Liver (tissue), 9 donors: ENCODE measurements around the gene SPINK2. TPM values are rescaled to one million over a fixed set of nuclear protein-coding genes. Genes with fewer than 3 reads are reported as not detected.

Source experiments
- DNase-seq: peaks from one replicate; pipeline ENCODE4 v3.0.0-alpha.2; 2017; ENCODE audit warnings: low spot score
- H3K27ac ChIP-seq, 2 donors: one replicate each; pipeline ENCODE4 v1.7.0; 2013; ENCODE audit warnings: inconsistent platforms in 2 of 2, low read length in 2 of 2, control low read depth in 1 of 2, low read depth in 1 of 2, mild to moderate bottlenecking in 1 of 2
- H3K27me3 ChIP-seq, 4 donors: one replicate each; pipeline versions ENCODE4 v1.6.1 to v1.7.0; 2013; ENCODE audit warnings: low read length in 3 of 4, inconsistent platforms in 1 of 4, mild to moderate bottlenecking in 1 of 4, moderate library complexity in 1 of 4; ENCODE audit not compliant: control insufficient read depth in 4 of 4, insufficient read depth in 4 of 4
- H3K36me3 ChIP-seq, 4 donors: one replicate each; pipeline versions ENCODE4 v1.6.1 to v1.7.0; 2013; ENCODE audit warnings: low read length in 3 of 4, mild to moderate bottlenecking in 3 of 4, low read depth in 1 of 4, moderate library complexity in 1 of 4; ENCODE audit not compliant: control insufficient read depth in 4 of 4, insufficient read depth in 3 of 4
- H3K4me1 ChIP-seq, 4 donors: one replicate each; pipeline versions ENCODE4 v1.6.1 to v1.7.0; 2013; ENCODE audit warnings: low read length in 3 of 4, mild to moderate bottlenecking in 3 of 4, moderate library complexity in 1 of 4; ENCODE audit not compliant: control insufficient read depth in 4 of 4, insufficient read depth in 4 of 4
- H3K4me3 ChIP-seq, 3 donors: one replicate each; pipeline versions ENCODE4 v1.6.1 to v1.7.0; 2013; ENCODE audit warnings: low read length in 3 of 3, control low read depth in 1 of 3, low read depth in 1 of 3, mild to moderate bottlenecking in 1 of 3
- H3K9ac ChIP-seq, 2 donors: one replicate each; pipeline ENCODE4 v1.7.0; 2013; ENCODE audit warnings: low read length in 2 of 2, mild to moderate bottlenecking in 2 of 2, moderate library complexity in 2 of 2, control low read depth in 1 of 2, low read depth in 1 of 2
- H3K9me3 ChIP-seq, 4 donors: one replicate each; pipeline versions ENCODE4 v1.6.1 to v1.7.0; 2013; ENCODE audit warnings: low read length in 3 of 4; ENCODE audit not compliant: control insufficient read depth in 4 of 4
- EGR1 ChIP-seq, 2 donors: IDR thresholded peaks; 2 replicates each; pipeline ENCODE4 v1.6.1; 2016 to 2018; ENCODE audit warnings: antibody characterized with exemption in 2 of 2, low read depth in 2 of 2
- FOXA1 ChIP-seq: IDR thresholded peaks from 2 replicates; pipeline ENCODE4 v1.6.1; 2016; ENCODE audit warnings: antibody characterized with exemption
- FOXA2 ChIP-seq: IDR thresholded peaks from 2 replicates; pipeline ENCODE4 v1.6.1; 2016; ENCODE audit warnings: antibody characterized with exemption
- GABPA ChIP-seq, 2 donors: IDR thresholded peaks in 1 of 2; conservative IDR thresholded peaks in 1 of 2; 2 replicates each; pipeline ENCODE4 v1.6.1; 2016; ENCODE audit warnings: antibody characterized with exemption in 2 of 2, mild to moderate bottlenecking in 1 of 2, moderate library complexity in 1 of 2
- HNF4A ChIP-seq, 2 donors: conservative IDR thresholded peaks; 2 replicates each; pipeline ENCODE4 v1.6.1; 2016; ENCODE audit warnings: antibody characterized with exemption in 2 of 2, mild to moderate bottlenecking in 2 of 2
- JUND ChIP-seq, 2 donors: IDR thresholded peaks; 2 replicates each; pipeline ENCODE4 v1.6.1; 2016; ENCODE audit warnings: antibody characterized with exemption in 2 of 2
- NR2F2 ChIP-seq: IDR thresholded peaks from 2 replicates; pipeline ENCODE4 v1.6.1; 2016; ENCODE audit warnings: antibody characterized with exemption
- RAD21 ChIP-seq, 2 donors: IDR thresholded peaks; 2 replicates each; pipeline ENCODE4 v1.6.1; 2016; ENCODE audit warnings: antibody characterized with exemption in 2 of 2, mild to moderate bottlenecking in 2 of 2
- RXRA ChIP-seq, 2 donors: IDR thresholded peaks; 2 replicates each; pipeline ENCODE4 v1.6.1; 2017 to 2018; ENCODE audit warnings: antibody characterized with exemption in 2 of 2, mild to moderate bottlenecking in 1 of 2
- SP1 ChIP-seq: IDR thresholded peaks from 2 replicates; pipeline ENCODE4 v1.6.1; 2018; ENCODE audit warnings: antibody characterized with exemption, mild to moderate bottlenecking
- TAF1 ChIP-seq: conservative IDR thresholded peaks from 2 replicates; pipeline ENCODE4 v1.6.1; 2016; ENCODE audit warnings: antibody characterized with exemption, mild to moderate bottlenecking
- YY1 ChIP-seq: IDR thresholded peaks from 2 replicates; pipeline ENCODE4 v1.6.1; 2016; ENCODE audit warnings: antibody characterized with exemption, mild to moderate bottlenecking
- WGBS: extraction: QIAGEN DNeasy Blood & Tissue Kit; methylation state at CpG from one replicate; pipeline ENCODE4 v1.1.7; 2013; 5-methylcytosine and 5-hydroxymethylcytosine counted together
- polyA plus RNA-seq, 2 donors: library from polyadenylated mRNA; stranded (reverse) in 1 of 2; unstranded in 1 of 2; fragments of 200-250 nt in 1 of 2; fragments of >200 nt in 1 of 2; fragmentation: Nextera tagmentation in 1 of 2; extraction: Ambion mirVana in 1 of 2; gene quantifications; one replicate each; pipeline versions ENCODE4 v1.2.1 to v1.2.3, GENCODE V29; 2013 to 2015
- total RNA-seq, 2 donors: library from RNA; depleted of rRNA; stranded (reverse); fragments of >200 nt; gene quantifications; one replicate each; pipeline ENCODE4 v1.2.3, GENCODE V29; 2014
- TF ChIP-seq, protein P1 (sequence below): IDR thresholded peaks from 2 replicates; pipeline ENCODE4 v1.6.1; 2016; ENCODE audit warnings: antibody characterized with exemption
- TF ChIP-seq, protein P2 (sequence below): IDR thresholded peaks from 2 replicates; pipeline ENCODE4 v1.6.1; 2016; ENCODE audit warnings: antibody characterized with exemption, mild to moderate bottlenecking
- TF ChIP-seq, protein P3 (sequence below): IDR thresholded peaks from 2 replicates; pipeline ENCODE4 v1.6.1; 2016; ENCODE audit warnings: antibody characterized with exemption
- TF ChIP-seq, protein P4 (sequence below): IDR thresholded peaks from 2 replicates; pipeline ENCODE4 v1.6.1; 2016; ENCODE audit warnings: antibody characterized with exemption
- TF ChIP-seq, protein P5 (sequence below): fragments of 150-350 bp; IDR thresholded peaks from 2 replicates; pipeline ENCODE4 v1.5.1; 2017; ENCODE audit warnings: improper control_type of control experiment, low read depth, low read length; ENCODE audit not compliant: missing input control
- donor health status: healthy.
- donor health status: healthy.
- donor health status: healthy.
- donor health status: healthy.
- donor health status: healthy.

Gene SPINK2
- total and polyA plus RNA-seq, 4 donors: 0.79 TPM; not detected in 3

DNA sequence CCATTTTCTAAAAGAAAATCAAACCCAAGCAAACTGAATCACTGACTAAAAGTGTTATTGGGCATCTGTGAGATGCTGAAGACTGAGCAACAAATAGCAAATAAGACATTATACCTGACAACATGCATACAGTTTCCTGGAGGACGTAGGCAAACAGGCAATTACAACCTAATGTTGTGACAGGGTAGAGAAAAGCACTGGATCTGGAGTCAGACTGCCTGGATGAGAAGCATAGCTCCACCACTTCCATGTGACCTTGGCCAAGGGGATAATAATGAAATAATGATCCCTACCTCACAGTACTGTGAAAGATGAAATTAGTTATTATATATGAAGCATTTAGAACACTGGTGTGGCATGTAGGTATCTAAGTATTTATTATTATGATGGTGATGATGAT is 2.7 kb downstream of the SPINK2 start:
- TF ChIP-seq TAF1: no peak
- no peak for TF ChIP-seq RXRA (IDR thresholded peaks at IDR 0.05)
- TF ChIP-seq, protein P1, sequence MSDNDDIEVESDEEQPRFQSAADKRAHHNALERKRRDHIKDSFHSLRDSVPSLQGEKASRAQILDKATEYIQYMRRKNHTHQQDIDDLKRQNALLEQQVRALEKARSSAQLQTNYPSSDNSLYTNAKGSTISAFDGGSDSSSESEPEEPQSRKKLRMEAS: no peak
- no peak for TF ChIP-seq YY1
- TF ChIP-seq, protein P2, sequence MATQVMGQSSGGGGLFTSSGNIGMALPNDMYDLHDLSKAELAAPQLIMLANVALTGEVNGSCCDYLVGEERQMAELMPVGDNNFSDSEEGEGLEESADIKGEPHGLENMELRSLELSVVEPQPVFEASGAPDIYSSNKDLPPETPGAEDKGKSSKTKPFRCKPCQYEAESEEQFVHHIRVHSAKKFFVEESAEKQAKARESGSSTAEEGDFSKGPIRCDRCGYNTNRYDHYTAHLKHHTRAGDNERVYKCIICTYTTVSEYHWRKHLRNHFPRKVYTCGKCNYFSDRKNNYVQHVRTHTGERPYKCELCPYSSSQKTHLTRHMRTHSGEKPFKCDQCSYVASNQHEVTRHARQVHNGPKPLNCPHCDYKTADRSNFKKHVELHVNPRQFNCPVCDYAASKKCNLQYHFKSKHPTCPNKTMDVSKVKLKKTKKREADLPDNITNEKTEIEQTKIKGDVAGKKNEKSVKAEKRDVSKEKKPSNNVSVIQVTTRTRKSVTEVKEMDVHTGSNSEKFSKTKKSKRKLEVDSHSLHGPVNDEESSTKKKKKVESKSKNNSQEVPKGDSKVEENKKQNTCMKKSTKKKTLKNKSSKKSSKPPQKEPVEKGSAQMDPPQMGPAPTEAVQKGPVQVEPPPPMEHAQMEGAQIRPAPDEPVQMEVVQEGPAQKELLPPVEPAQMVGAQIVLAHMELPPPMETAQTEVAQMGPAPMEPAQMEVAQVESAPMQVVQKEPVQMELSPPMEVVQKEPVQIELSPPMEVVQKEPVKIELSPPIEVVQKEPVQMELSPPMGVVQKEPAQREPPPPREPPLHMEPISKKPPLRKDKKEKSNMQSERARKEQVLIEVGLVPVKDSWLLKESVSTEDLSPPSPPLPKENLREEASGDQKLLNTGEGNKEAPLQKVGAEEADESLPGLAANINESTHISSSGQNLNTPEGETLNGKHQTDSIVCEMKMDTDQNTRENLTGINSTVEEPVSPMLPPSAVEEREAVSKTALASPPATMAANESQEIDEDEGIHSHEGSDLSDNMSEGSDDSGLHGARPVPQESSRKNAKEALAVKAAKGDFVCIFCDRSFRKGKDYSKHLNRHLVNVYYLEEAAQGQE: no peak
- TF ChIP-seq HNF4A (conservative IDR thresholded peaks at IDR 0.05): no peak
- TF ChIP-seq GABPA (IDR thresholded peaks at IDR 0.05 in 1 of 2, conservative IDR thresholded peaks at IDR 0.05 in 1 of 2): no peak
- TF ChIP-seq FOXA2: no peak
- TF ChIP-seq, protein P3, sequence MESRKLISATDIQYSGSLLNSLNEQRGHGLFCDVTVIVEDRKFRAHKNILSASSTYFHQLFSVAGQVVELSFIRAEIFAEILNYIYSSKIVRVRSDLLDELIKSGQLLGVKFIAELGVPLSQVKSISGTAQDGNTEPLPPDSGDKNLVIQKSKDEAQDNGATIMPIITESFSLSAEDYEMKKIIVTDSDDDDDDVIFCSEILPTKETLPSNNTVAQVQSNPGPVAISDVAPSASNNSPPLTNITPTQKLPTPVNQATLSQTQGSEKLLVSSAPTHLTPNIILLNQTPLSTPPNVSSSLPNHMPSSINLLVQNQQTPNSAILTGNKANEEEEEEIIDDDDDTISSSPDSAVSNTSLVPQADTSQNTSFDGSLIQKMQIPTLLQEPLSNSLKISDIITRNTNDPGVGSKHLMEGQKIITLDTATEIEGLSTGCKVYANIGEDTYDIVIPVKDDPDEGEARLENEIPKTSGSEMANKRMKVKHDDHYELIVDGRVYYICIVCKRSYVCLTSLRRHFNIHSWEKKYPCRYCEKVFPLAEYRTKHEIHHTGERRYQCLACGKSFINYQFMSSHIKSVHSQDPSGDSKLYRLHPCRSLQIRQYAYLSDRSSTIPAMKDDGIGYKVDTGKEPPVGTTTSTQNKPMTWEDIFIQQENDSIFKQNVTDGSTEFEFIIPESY: no peak
- TF ChIP-seq, protein P4, sequence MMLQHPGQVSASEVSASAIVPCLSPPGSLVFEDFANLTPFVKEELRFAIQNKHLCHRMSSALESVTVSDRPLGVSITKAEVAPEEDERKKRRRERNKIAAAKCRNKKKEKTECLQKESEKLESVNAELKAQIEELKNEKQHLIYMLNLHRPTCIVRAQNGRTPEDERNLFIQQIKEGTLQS: no peak
- TF ChIP-seq RAD21 (IDR thresholded peaks at IDR 0.05): no peak
- TF ChIP-seq SP1: no peak
- TF ChIP-seq EGR1 (IDR thresholded peaks at IDR 0.05; ENCODE audit: low read depth in 2 of 2): no peak
- no peak for TF ChIP-seq JUND (IDR thresholded peaks at IDR 0.05)
- no peak for TF ChIP-seq NR2F2
- TF ChIP-seq, protein P5, sequence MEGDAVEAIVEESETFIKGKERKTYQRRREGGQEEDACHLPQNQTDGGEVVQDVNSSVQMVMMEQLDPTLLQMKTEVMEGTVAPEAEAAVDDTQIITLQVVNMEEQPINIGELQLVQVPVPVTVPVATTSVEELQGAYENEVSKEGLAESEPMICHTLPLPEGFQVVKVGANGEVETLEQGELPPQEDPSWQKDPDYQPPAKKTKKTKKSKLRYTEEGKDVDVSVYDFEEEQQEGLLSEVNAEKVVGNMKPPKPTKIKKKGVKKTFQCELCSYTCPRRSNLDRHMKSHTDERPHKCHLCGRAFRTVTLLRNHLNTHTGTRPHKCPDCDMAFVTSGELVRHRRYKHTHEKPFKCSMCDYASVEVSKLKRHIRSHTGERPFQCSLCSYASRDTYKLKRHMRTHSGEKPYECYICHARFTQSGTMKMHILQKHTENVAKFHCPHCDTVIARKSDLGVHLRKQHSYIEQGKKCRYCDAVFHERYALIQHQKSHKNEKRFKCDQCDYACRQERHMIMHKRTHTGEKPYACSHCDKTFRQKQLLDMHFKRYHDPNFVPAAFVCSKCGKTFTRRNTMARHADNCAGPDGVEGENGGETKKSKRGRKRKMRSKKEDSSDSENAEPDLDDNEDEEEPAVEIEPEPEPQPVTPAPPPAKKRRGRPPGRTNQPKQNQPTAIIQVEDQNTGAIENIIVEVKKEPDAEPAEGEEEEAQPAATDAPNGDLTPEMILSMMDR: no peak
- TF ChIP-seq FOXA1: no peak
- H3K9me3 ChIP-seq: no peaks in the 10 kb centered on the region
- no peak overlapping the region for H3K27ac ChIP-seq
- no peaks in the 10 kb centered on the region for H3K36me3 ChIP-seq
- peaks cover 0 to 6% (median 0%) of the 10 kb centered on the region in 4 donors for H3K27me3 ChIP-seq
- peaks cover 0 to 4% (median 1%) of the 10 kb centered on the region in 4 donors for H3K4me1 ChIP-seq
- H3K9ac ChIP-seq: no peak overlapping the region
- WGBS: 62% methylated on average over 1 of the region's 1 CpG
- H3K4me3 ChIP-seq: no peak overlapping the region
- DNase-seq: no peak
